H1 (cell line): ENCODE measurements around the gene ARHGAP15. TPM values are rescaled to one million over a fixed set of nuclear protein-coding genes. Genes with fewer than 3 reads are reported as not detected.

Source experiments
- CBX5 ChIP-seq: fragments of 300-800, 300-1000 bp; sonication (generic); IDR thresholded peaks from 2 replicates; pipeline ENCODE4 v1.7.1; 2016; ENCODE audit warnings: antibody characterized with exemption, low read length, low read depth
- GABPA ChIP-seq: IDR thresholded peaks from 2 replicates; pipeline ENCODE4 v1.6.1; 2011; ENCODE audit warnings: mild to moderate bottlenecking, low read length, moderate library complexity, borderline replicate concordance; ENCODE audit not compliant: insufficient read depth
- RFX5 ChIP-seq: IDR thresholded peaks from 2 replicates; pipeline ENCODE4 v1.6.1; 2011; ENCODE audit warnings: low read depth, low read length, improper control_type of control experiment, borderline replicate concordance
- TEAD4 ChIP-seq: IDR thresholded peaks from 2 replicates; pipeline ENCODE4 v1.6.1; 2012; ENCODE audit warnings: low read depth, low read length, inconsistent platforms, mixed read lengths
- polyA plus RNA-seq, 7 experiments: library from polyadenylated mRNA; depleted of rRNA in 3 of 7; stranded (reverse) in 5 of 7; unstranded in 2 of 7; fragments of >200 nt in 5 of 7; fragments of 200-250 nt in 2 of 7; gene quantifications; 1 replicate in 5 of 7; 2 replicates in 1 of 7; 4 replicates in 1 of 7; pipeline versions ENCODE4 v1.2.1 to v1.2.3, GENCODE V29; 2011 to 2013; ENCODE audit warnings: missing spikeins in 2 of 7, mixed read lengths in 2 of 7
- total RNA-seq: library from RNA; stranded (reverse); fragmentation: NEBNext Ultra II Directional; extraction: Animal tissue kit (Norgen Biotek cat#: 25700); gene quantifications from 2 replicates; pipeline ENCODE4 v1.2.1, GENCODE V29; 2021
- TF ChIP-seq, protein P1 (sequence below): fragments of 300-600 bp; sonication (generic); IDR thresholded peaks from 2 replicates; pipeline ENCODE4 v1.7.1; 2012; ENCODE audit warnings: low read length, moderate library complexity, mild to moderate bottlenecking, inconsistent platforms; ENCODE audit not compliant: insufficient replicate concordance
- TF ChIP-seq, protein P2 (sequence below): IDR thresholded peaks from 2 replicates; pipeline ENCODE4 v1.6.1; 2011; ENCODE audit warnings: low read length, improper control_type of control experiment
- TF ChIP-seq, protein P3 (sequence below): IDR thresholded peaks from 2 replicates; pipeline ENCODE4 v1.6.1; 2011; ENCODE audit warnings: low read depth, mild to moderate bottlenecking, low read length; ENCODE audit not compliant: insufficient read depth
- TF ChIP-seq, protein P4 (sequence below): IDR thresholded peaks from 2 replicates; pipeline ENCODE4 v1.6.1; 2012; ENCODE audit warnings: low read length, inconsistent platforms

The ARHGAP15 gene
- total and polyA plus RNA-seq, 2 of the 8 experiments (the other 6 are each of a cell fraction or from before 2014, with no cell fraction given): not detected

DNA sequence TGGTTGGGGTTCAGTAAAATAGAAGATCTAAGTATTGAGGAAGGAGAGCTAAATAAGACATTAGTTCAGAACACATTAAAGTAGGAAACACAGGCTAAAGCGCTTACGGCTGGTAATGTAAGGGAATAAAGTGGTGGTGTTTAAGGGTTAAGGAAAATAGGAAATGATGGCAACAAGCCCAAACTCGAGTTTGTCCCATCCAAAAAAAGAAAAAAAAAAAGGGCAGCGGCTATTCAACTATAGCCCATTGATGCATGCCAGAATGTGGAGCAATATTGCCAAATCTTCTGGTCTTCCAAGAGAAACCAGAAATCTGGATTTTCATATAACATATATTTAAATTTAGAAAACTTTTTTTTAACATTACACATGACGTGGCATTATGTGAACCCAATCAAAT lies 161.0 kb downstream of the ARHGAP15 start (continued):
- TF ChIP-seq, protein P1, sequence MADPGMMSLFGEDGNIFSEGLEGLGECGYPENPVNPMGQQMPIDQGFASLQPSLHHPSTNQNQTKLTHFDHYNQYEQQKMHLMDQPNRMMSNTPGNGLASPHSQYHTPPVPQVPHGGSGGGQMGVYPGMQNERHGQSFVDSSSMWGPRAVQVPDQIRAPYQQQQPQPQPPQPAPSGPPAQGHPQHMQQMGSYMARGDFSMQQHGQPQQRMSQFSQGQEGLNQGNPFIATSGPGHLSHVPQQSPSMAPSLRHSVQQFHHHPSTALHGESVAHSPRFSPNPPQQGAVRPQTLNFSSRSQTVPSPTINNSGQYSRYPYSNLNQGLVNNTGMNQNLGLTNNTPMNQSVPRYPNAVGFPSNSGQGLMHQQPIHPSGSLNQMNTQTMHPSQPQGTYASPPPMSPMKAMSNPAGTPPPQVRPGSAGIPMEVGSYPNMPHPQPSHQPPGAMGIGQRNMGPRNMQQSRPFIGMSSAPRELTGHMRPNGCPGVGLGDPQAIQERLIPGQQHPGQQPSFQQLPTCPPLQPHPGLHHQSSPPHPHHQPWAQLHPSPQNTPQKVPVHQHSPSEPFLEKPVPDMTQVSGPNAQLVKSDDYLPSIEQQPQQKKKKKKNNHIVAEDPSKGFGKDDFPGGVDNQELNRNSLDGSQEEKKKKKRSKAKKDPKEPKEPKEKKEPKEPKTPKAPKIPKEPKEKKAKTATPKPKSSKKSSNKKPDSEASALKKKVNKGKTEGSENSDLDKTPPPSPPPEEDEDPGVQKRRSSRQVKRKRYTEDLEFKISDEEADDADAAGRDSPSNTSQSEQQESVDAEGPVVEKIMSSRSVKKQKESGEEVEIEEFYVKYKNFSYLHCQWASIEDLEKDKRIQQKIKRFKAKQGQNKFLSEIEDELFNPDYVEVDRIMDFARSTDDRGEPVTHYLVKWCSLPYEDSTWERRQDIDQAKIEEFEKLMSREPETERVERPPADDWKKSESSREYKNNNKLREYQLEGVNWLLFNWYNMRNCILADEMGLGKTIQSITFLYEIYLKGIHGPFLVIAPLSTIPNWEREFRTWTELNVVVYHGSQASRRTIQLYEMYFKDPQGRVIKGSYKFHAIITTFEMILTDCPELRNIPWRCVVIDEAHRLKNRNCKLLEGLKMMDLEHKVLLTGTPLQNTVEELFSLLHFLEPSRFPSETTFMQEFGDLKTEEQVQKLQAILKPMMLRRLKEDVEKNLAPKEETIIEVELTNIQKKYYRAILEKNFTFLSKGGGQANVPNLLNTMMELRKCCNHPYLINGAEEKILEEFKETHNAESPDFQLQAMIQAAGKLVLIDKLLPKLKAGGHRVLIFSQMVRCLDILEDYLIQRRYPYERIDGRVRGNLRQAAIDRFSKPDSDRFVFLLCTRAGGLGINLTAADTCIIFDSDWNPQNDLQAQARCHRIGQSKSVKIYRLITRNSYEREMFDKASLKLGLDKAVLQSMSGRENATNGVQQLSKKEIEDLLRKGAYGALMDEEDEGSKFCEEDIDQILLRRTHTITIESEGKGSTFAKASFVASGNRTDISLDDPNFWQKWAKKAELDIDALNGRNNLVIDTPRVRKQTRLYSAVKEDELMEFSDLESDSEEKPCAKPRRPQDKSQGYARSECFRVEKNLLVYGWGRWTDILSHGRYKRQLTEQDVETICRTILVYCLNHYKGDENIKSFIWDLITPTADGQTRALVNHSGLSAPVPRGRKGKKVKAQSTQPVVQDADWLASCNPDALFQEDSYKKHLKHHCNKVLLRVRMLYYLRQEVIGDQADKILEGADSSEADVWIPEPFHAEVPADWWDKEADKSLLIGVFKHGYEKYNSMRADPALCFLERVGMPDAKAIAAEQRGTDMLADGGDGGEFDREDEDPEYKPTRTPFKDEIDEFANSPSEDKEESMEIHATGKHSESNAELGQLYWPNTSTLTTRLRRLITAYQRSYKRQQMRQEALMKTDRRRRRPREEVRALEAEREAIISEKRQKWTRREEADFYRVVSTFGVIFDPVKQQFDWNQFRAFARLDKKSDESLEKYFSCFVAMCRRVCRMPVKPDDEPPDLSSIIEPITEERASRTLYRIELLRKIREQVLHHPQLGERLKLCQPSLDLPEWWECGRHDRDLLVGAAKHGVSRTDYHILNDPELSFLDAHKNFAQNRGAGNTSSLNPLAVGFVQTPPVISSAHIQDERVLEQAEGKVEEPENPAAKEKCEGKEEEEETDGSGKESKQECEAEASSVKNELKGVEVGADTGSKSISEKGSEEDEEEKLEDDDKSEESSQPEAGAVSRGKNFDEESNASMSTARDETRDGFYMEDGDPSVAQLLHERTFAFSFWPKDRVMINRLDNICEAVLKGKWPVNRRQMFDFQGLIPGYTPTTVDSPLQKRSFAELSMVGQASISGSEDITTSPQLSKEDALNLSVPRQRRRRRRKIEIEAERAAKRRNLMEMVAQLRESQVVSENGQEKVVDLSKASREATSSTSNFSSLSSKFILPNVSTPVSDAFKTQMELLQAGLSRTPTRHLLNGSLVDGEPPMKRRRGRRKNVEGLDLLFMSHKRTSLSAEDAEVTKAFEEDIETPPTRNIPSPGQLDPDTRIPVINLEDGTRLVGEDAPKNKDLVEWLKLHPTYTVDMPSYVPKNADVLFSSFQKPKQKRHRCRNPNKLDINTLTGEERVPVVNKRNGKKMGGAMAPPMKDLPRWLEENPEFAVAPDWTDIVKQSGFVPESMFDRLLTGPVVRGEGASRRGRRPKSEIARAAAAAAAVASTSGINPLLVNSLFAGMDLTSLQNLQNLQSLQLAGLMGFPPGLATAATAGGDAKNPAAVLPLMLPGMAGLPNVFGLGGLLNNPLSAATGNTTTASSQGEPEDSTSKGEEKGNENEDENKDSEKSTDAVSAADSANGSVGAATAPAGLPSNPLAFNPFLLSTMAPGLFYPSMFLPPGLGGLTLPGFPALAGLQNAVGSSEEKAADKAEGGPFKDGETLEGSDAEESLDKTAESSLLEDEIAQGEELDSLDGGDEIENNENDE: no peak
- no peak for TF ChIP-seq RFX5
- TF ChIP-seq, protein P2, sequence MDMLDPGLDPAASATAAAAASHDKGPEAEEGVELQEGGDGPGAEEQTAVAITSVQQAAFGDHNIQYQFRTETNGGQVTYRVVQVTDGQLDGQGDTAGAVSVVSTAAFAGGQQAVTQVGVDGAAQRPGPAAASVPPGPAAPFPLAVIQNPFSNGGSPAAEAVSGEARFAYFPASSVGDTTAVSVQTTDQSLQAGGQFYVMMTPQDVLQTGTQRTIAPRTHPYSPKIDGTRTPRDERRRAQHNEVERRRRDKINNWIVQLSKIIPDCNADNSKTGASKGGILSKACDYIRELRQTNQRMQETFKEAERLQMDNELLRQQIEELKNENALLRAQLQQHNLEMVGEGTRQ: no peak
- no peak for TF ChIP-seq CBX5
- TF ChIP-seq, protein P3, sequence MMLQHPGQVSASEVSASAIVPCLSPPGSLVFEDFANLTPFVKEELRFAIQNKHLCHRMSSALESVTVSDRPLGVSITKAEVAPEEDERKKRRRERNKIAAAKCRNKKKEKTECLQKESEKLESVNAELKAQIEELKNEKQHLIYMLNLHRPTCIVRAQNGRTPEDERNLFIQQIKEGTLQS: no peak
- TF ChIP-seq, protein P4, sequence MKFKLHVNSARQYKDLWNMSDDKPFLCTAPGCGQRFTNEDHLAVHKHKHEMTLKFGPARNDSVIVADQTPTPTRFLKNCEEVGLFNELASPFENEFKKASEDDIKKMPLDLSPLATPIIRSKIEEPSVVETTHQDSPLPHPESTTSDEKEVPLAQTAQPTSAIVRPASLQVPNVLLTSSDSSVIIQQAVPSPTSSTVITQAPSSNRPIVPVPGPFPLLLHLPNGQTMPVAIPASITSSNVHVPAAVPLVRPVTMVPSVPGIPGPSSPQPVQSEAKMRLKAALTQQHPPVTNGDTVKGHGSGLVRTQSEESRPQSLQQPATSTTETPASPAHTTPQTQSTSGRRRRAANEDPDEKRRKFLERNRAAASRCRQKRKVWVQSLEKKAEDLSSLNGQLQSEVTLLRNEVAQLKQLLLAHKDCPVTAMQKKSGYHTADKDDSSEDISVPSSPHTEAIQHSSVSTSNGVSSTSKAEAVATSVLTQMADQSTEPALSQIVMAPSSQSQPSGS: no peak
- TF ChIP-seq TEAD4: no peak
- no peak for TF ChIP-seq GABPA
